Tibial artery (tissue), 4 donors: Measurements from ENCODE around the gene STAT2.
"Not testable (repeated sequence)": the region's sequence is repeated elsewhere in the genome, so short reads cannot be mapped to it uniquely, and the experiment has no call there.

ENCODE experiments used
- DNase-seq, 2 donors: peaks; one replicate each; pipeline ENCODE4 v3.0.0-alpha.2; 2019
- H3K27ac ChIP-seq, 2 donors: fragments of 200-600 bp; sonication (generic) in 1 of 2; 1 replicate in 1 of 2; 2 replicates in 1 of 2; pipeline ENCODE4 v1.5.1; 2018 to 2019; ENCODE audit warnings: mild to moderate bottlenecking in 1 of 2
- H3K27me3 ChIP-seq, 2 donors: fragments of 200-600 bp; sonication (generic) in 1 of 2; one replicate each; pipeline versions ENCODE4 v1.5.1 to v1.6.0; 2016 to 2019
- H3K36me3 ChIP-seq, 3 donors: fragments of 200-600 bp; sonication (generic) in 2 of 3; one replicate each; pipeline ENCODE4 v1.5.1; 2016 to 2019; ENCODE audit warnings: mild to moderate bottlenecking in 2 of 3
- H3K4me1 ChIP-seq, 4 donors: fragments of 200-600 bp; sonication (generic) in 2 of 4; 1 replicate in 3 of 4; 2 replicates in 1 of 4; pipeline ENCODE4 v1.5.1; 2016 to 2019
- H3K4me3 ChIP-seq, 2 donors: fragments of 200-600 bp; sonication (generic) in 1 of 2; 1 replicate in 1 of 2; 2 replicates in 1 of 2; pipeline ENCODE4 v1.5.1; 2018 to 2019; ENCODE audit warnings: mild to moderate bottlenecking in 2 of 2
- H3K9me3 ChIP-seq, 3 donors: fragments of 200-600 bp; sonication (generic) in 1 of 3; one replicate each; pipeline ENCODE4 v1.5.1; 2016 to 2019
- CTCF ChIP-seq, 2 experiments: fragments of 200-600 bp in 1 of 2; fragments of 450-650 bp in 1 of 2; IDR thresholded peaks; one replicate each; pipeline ENCODE4 v1.5.1; 2017 to 2019; ENCODE audit warnings: antibody characterized with exemption in 2 of 2, mild to moderate bottlenecking in 1 of 2, moderate library complexity in 1 of 2
- intact Hi-C: fragments of 100-400 bp; cut with DNase I; formaldehyde crosslinking; loops from one replicate; pipeline ENCODE4 v1.15.0; 2023; ENCODE audit warnings: low total_unique reads

Gene STAT2

DNA sequence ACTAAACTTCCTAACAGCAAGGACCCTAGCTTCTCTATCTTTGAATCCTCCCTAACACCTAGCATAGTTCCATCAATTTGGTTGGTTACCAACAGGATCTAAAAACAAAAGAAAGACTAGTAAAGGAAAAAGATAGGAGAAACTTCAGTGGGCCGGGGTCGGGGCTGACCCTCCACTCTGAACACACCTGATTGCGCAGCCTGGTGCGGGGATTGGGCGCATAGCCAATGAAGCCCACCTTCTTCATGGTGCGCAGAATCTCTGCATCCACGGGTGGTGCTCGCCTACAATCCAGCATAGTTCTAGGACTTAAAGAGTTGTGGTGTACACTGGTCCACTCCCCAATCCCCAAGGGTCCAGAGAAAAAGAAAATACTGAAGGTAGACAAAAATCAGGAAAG, 33.8 kb downstream of the STAT2 start:
- H3K4me3 ChIP-seq, result no peak overlapping the region
- no peak for TF ChIP-seq CTCF (IDR thresholded peaks at IDR 0.05)
- no peak for DNase-seq
- H3K27ac ChIP-seq, result no peak overlapping the region
- H3K9me3 ChIP-seq, result no peaks in the 10 kb centered on the region
- H3K36me3 ChIP-seq, result peaks cover 38 to 78% (median 66%) of the 10 kb centered on the region in 3 donors
- no peaks in the 10 kb centered on the region for H3K4me1 ChIP-seq
- intact Hi-C loops, result no loop called here
- H3K27me3 ChIP-seq, result no peaks in the 10 kb centered on the region

- Histone ChIP-seq H3K36me3 (peaks cover 38 to 96% (median 78%) of the 10 kb centered on the region in 3 donors), H3K4me3 (no peak overlapping the region), H3K27me3 (no peaks in the 10 kb centered on the region), H3K4me1 (no peaks in the 10 kb centered on the region), H3K27ac (no peak overlapping the region), H3K9me3 (no peaks in the 10 kb centered on the region)
- DNase-seq, result no peak
- TF ChIP-seq CTCF (IDR thresholded peaks at IDR 0.05), result no peak
- intact Hi-C loops, result loop anchor here (5.0 kb wide), 1 partner anchor 143 kb away; the partner anchor contains the start of gene SPRYD4
Observed at GRCh38 chr12:56324206-56324605, 35.7 kb downstream of the STAT2 start.

GRCh38 chr12:56321610-56322009, 38.3 kb downstream of the STAT2 start:
- H3K4me3 ChIP-seq, result not testable (repeated sequence)
- intact Hi-C loops, result loop anchor here (5.0 kb wide), 1 partner anchor 146 kb away; the partner anchor contains the start of gene SPRYD4

DNA sequence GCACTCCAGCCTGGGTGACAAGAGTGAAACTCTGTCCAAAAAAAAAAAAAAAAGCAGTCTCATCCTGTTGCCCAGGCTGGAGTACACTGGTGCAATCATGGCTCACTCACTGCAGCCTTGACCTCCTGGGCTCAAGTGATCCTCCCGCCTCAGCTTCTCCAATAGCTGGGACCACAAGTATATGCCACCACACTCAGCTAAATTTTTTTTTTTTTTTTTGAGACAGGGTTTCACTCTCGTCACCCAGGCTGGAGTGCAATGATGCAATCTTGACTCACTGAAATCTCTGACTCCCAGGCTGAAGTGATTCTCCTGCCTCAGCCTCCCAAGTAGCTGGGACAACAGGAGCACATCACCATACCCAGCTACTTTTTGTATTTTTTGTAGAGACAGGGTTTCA, 38.9 kb downstream of the STAT2 start:
- no peak overlapping the region for H3K4me3 ChIP-seq

More at GRCh38 chr12:56321610-56322009, 38.3 kb downstream of the STAT2 start:
- not testable (repeated sequence) for H3K27ac ChIP-seq, H3K4me1 ChIP-seq, H3K27me3 ChIP-seq, DNase-seq, H3K9me3 ChIP-seq
- peaks cover 31 to 91% (median 66%) of the 10 kb centered on the region in 3 donors for H3K36me3 ChIP-seq

DNA sequence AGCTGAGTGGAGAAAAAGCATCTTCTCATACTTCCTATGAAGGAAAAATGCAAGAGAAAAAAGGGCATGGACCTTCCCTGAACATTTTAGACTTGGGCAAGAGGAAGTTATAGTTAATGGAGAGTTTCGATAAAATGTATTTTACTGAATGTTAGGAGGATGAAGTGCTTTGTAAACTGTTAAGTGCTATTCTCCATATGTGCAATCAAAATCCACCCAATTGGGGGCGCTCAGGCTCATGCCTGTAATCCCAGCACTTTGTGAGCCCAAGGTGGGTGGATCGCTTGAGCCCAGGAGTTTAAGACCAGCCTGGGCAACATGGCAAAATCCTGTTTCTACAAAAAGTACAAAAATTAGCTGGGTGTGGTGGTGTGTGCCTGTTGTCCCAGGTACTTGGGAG, 42.2 kb downstream of the STAT2 start:
- Histone ChIP-seq H3K36me3 (peaks cover 6 to 58% (median 28%) of the 10 kb centered on the region in 3 donors), H3K27me3 (no peaks in the 10 kb centered on the region), H3K9me3 (no peaks in the 10 kb centered on the region), H3K4me3 (no peak overlapping the region), H3K27ac (no peak overlapping the region), H3K4me1 (peaks cover 0 to 17% (median 15%) of the 10 kb centered on the region in 4 donors)
- TF ChIP-seq CTCF (IDR thresholded peaks at IDR 0.05), result no peak
- no peak for DNase-seq
- intact Hi-C loops, result no loop called here

More for the DNA sequence above, 38.9 kb downstream of the STAT2 start:
- Histone ChIP-seq H3K4me1 (peaks cover 0 to 7% (median 4%) of the 10 kb centered on the region in 4 donors), H3K27ac (no peak overlapping the region), H3K27me3 (no peaks in the 10 kb centered on the region), H3K36me3 (peaks cover 31 to 85% (median 60%) of the 10 kb centered on the region in 3 donors), H3K9me3 (no peaks in the 10 kb centered on the region)
- DNase-seq, result no peak
- TF ChIP-seq CTCF (IDR thresholded peaks at IDR 0.05), result no peak
- intact Hi-C loops, result loop anchor here (5.0 kb wide), 1 partner anchor 146 kb away; the partner anchor contains the start of gene SPRYD4

DNA sequence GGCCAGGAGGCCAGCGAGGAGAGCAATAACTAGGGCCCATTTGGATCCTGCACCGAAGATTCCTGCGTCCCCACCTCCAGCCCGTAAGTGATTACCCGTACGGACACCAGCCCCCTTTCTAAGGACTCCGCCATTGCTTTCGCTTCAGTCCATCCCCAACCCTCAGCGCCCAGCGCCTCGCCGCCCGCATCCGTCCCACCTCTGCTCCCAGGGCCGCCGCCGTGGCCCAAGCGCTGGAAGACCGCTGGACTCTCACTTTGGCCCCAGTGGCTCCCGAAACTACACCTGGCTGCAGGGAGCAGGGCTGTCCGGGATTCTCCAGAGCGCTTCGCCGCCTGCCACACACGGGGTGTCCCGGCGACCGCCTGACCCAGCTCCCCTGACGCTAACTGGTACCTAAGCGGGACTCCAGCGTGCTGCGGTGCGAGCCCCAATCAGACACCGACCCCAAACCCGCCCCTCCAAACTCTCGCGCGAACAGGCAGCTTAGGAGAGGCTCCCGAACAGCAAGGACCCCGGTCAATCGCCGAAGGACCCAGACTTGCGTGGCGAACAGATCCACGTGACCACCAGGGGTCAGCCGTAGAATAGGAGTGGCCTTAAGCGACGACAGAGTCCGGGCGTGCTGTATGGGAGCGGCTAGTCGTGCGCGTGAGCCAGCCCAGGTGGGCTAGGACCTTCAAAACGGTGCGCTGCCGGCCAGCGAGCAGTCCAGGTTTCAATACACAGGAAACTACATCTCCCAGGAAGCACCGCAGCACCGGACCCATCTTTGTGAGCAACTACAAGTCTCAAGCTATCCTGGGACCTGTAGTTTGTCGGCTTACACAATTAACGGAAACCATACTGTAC, 44.1 kb downstream of the STAT2 start, which contains the start of gene CNPY2:
Gene CNPY2, minus strand, starts transcription at position 367 of the 852 bp plus-strand sequence. CDS start 771 bp downstream, outside the sequence.
- Histone ChIP-seq H3K36me3 (peaks cover 0 to 58% (median 22%) of the 10 kb centered on the region in 3 donors), H3K4me1 (peaks cover 0 to 17% (median 15%) of the 10 kb centered on the region in 4 donors), H3K9me3 (no peaks in the 10 kb centered on the region), H3K27me3 (no peaks in the 10 kb centered on the region), H3K4me3 (peak within 1 kb of the TSS; percentile 64 to 77), H3K27ac (peak within 1 kb of the TSS; percentile 85 to 91)
- peak; percentile 97 to 98 for DNase-seq
- intact Hi-C loops, result no loop called here
- TF ChIP-seq CTCF (IDR thresholded peaks at IDR 0.05), result peak in 1 of 2 experiments; percentile 11
